Measurements from ENCODE around the gene ZHX3. TPM values are rescaled to one million over a fixed set of nuclear protein-coding genes. Genes with fewer than 3 reads are reported as not detected.

The ZHX3 gene
- total and polyA plus RNA-seq, 4 donors = 3.2 to 30.0 (median 8.0) TPM

DNA sequence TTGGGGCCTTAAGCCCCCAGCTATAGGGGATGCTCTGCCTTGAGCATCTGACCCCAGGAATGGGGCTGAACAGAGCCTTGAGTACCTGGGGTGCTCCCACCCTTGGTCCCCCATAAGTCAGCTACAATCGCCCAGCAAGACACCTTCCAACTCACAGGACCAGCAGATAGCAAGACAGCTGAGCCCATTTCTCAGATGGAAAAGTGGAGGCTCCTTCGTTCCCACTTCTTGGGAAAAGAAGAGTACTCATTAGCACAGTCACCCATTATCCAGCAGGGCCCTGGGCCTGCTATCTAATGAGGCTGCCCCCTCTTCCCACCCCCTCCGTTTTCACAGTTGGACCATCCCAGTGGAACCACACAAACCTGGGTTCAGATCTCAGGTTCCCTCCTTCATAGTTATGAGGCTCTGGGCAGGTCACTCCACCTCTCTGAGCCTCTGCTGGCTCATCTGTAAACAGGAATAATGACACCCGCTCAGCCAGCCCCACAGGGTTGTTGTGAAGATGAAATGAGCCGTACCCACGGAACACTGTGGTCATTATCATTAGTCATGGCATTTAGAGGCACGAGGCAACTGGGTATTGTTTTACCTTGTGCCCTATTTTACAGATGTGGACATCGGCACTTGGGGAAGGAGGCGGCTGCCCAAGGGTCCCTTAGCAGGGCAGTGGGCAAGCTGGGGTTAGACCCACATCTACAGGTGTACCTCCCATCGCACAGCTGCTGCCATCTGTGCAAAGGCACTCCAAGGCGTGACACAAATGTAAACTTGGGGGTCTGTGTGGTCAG is 27.6 kb upstream of the ZHX3 start:
- no peak overlapping the region for H3K27ac ChIP-seq (ENCODE audit: low read depth in 1 of 2, low read length in 2 of 2)
- no peak for DNase-seq (ENCODE audit: low spot score)
- peaks cover 4 to 36% (median 23%) of the 10 kb centered on the region in 4 donors for H3K4me1 ChIP-seq (ENCODE audit: control insufficient read depth in 4 of 4, insufficient read depth in 4 of 4, low read length in 3 of 4)
- no peaks in the 10 kb centered on the region for H3K27me3 ChIP-seq (ENCODE audit: control insufficient read depth in 4 of 4, insufficient read depth in 4 of 4, low read length in 3 of 4)
- no peaks in the 10 kb centered on the region for H3K9me3 ChIP-seq (ENCODE audit: control insufficient read depth in 4 of 4, low read length in 3 of 4)
- TF ChIP-seq YY1 (IDR thresholded peaks at IDR 0.05) (no peak), SP1 (IDR thresholded peaks at IDR 0.05) (no peak), FOXA2 (IDR thresholded peaks at IDR 0.05) (no peak), GABPA (IDR thresholded peaks at IDR 0.05 in 1 of 2, conservative IDR thresholded peaks at IDR 0.05 in 1 of 2) (no peak), HNF4A (conservative IDR thresholded peaks at IDR 0.05) (no peak), NR2F2 (IDR thresholded peaks at IDR 0.05) (no peak), RAD21 (IDR thresholded peaks at IDR 0.05) (no peak), FOXA1 (IDR thresholded peaks at IDR 0.05) (no peak), TAF1 (conservative IDR thresholded peaks at IDR 0.05) (no peak), HNF4G (IDR thresholded peaks at IDR 0.05) (no peak)
- TF ChIP-seq, protein P1, sequence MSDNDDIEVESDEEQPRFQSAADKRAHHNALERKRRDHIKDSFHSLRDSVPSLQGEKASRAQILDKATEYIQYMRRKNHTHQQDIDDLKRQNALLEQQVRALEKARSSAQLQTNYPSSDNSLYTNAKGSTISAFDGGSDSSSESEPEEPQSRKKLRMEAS (IDR thresholded peaks at IDR 0.05) = no peak
- TF ChIP-seq, protein P2, sequence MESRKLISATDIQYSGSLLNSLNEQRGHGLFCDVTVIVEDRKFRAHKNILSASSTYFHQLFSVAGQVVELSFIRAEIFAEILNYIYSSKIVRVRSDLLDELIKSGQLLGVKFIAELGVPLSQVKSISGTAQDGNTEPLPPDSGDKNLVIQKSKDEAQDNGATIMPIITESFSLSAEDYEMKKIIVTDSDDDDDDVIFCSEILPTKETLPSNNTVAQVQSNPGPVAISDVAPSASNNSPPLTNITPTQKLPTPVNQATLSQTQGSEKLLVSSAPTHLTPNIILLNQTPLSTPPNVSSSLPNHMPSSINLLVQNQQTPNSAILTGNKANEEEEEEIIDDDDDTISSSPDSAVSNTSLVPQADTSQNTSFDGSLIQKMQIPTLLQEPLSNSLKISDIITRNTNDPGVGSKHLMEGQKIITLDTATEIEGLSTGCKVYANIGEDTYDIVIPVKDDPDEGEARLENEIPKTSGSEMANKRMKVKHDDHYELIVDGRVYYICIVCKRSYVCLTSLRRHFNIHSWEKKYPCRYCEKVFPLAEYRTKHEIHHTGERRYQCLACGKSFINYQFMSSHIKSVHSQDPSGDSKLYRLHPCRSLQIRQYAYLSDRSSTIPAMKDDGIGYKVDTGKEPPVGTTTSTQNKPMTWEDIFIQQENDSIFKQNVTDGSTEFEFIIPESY (IDR thresholded peaks at IDR 0.05) = no peak
- TF ChIP-seq, protein P3, sequence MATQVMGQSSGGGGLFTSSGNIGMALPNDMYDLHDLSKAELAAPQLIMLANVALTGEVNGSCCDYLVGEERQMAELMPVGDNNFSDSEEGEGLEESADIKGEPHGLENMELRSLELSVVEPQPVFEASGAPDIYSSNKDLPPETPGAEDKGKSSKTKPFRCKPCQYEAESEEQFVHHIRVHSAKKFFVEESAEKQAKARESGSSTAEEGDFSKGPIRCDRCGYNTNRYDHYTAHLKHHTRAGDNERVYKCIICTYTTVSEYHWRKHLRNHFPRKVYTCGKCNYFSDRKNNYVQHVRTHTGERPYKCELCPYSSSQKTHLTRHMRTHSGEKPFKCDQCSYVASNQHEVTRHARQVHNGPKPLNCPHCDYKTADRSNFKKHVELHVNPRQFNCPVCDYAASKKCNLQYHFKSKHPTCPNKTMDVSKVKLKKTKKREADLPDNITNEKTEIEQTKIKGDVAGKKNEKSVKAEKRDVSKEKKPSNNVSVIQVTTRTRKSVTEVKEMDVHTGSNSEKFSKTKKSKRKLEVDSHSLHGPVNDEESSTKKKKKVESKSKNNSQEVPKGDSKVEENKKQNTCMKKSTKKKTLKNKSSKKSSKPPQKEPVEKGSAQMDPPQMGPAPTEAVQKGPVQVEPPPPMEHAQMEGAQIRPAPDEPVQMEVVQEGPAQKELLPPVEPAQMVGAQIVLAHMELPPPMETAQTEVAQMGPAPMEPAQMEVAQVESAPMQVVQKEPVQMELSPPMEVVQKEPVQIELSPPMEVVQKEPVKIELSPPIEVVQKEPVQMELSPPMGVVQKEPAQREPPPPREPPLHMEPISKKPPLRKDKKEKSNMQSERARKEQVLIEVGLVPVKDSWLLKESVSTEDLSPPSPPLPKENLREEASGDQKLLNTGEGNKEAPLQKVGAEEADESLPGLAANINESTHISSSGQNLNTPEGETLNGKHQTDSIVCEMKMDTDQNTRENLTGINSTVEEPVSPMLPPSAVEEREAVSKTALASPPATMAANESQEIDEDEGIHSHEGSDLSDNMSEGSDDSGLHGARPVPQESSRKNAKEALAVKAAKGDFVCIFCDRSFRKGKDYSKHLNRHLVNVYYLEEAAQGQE (IDR thresholded peaks at IDR 0.05) = no peak
- TF ChIP-seq, protein P4, sequence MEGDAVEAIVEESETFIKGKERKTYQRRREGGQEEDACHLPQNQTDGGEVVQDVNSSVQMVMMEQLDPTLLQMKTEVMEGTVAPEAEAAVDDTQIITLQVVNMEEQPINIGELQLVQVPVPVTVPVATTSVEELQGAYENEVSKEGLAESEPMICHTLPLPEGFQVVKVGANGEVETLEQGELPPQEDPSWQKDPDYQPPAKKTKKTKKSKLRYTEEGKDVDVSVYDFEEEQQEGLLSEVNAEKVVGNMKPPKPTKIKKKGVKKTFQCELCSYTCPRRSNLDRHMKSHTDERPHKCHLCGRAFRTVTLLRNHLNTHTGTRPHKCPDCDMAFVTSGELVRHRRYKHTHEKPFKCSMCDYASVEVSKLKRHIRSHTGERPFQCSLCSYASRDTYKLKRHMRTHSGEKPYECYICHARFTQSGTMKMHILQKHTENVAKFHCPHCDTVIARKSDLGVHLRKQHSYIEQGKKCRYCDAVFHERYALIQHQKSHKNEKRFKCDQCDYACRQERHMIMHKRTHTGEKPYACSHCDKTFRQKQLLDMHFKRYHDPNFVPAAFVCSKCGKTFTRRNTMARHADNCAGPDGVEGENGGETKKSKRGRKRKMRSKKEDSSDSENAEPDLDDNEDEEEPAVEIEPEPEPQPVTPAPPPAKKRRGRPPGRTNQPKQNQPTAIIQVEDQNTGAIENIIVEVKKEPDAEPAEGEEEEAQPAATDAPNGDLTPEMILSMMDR (IDR thresholded peaks at IDR 0.05; ENCODE audit: low read depth, low read length, missing input control) = no peak
- no peak overlapping the region for H3K9ac ChIP-seq (ENCODE audit: low read depth in 1 of 2, low read length in 2 of 2)
- 95% methylated on average over 11 of the region's 11 CpGs for WGBS
- H3K4me3 ChIP-seq (ENCODE audit: low read depth in 1 of 3, low read length in 3 of 3) = no peak overlapping the region
- peaks cover 6 to 38% (median 12%) of the 10 kb centered on the region in 4 donors for H3K36me3 ChIP-seq (ENCODE audit: control insufficient read depth in 4 of 4, insufficient read depth in 3 of 4, low read depth in 1 of 4, low read length in 3 of 4)

DNA sequence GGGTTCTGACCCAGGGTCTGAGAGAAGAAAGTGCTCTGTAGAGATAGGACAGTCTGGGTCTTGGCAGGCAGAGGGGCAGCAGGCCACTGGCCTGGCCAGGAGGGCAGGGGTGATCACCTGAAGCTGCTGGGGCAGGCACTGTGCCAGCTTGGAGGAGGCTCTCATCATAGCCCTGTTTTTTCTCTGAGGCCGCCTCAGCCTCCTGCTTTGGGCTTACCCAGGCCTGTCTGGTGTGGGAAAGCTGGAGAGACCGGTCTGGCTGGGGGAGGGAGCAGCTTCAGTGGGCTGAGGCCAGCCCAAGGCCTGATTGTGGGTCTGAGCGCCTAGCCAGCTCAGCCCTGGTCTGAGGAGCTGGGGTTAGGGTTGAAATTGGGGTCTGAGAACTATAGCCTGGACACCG is 26.9 kb upstream of the ZHX3 start:
- H3K4me3 ChIP-seq (ENCODE audit: low read depth in 1 of 3, low read length in 3 of 3) = no peak overlapping the region
- H3K27ac ChIP-seq (ENCODE audit: low read depth in 1 of 2, low read length in 2 of 2) = no peak overlapping the region
- no peak for DNase-seq (ENCODE audit: low spot score)
- no peak overlapping the region for H3K9ac ChIP-seq (ENCODE audit: low read depth in 1 of 2, low read length in 2 of 2)
- no peaks in the 10 kb centered on the region for H3K27me3 ChIP-seq (ENCODE audit: control insufficient read depth in 4 of 4, insufficient read depth in 4 of 4, low read length in 3 of 4)
- H3K9me3 ChIP-seq (ENCODE audit: control insufficient read depth in 4 of 4, low read length in 3 of 4) = no peaks in the 10 kb centered on the region
- H3K4me1 ChIP-seq (ENCODE audit: control insufficient read depth in 4 of 4, insufficient read depth in 4 of 4, low read length in 3 of 4) = peaks cover 4 to 41% (median 24%) of the 10 kb centered on the region in 4 donors
- H3K36me3 ChIP-seq (ENCODE audit: control insufficient read depth in 4 of 4, insufficient read depth in 3 of 4, low read depth in 1 of 4, low read length in 3 of 4) = peaks cover 4 to 32% (median 11%) of the 10 kb centered on the region in 4 donors
- 93% methylated on average over 4 of the region's 4 CpGs for WGBS
- no peak for TF ChIP-seq HNF4G (IDR thresholded peaks at IDR 0.05)
- TF ChIP-seq NR2F2 (IDR thresholded peaks at IDR 0.05) = no peak
- TF ChIP-seq FOXA1 (IDR thresholded peaks at IDR 0.05) = no peak
- TF ChIP-seq EGR1 (IDR thresholded peaks at IDR 0.05; ENCODE audit: low read depth in 2 of 2) = no peak
- TF ChIP-seq, protein P4 (IDR thresholded peaks at IDR 0.05; ENCODE audit: low read depth, low read length, missing input control) = no peak
- TF ChIP-seq, protein P1 (IDR thresholded peaks at IDR 0.05) = no peak
- TF ChIP-seq, protein P5, sequence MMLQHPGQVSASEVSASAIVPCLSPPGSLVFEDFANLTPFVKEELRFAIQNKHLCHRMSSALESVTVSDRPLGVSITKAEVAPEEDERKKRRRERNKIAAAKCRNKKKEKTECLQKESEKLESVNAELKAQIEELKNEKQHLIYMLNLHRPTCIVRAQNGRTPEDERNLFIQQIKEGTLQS (IDR thresholded peaks at IDR 0.05) = no peak
- TF ChIP-seq GABPA (IDR thresholded peaks at IDR 0.05 in 1 of 2, conservative IDR thresholded peaks at IDR 0.05 in 1 of 2) = no peak
- TF ChIP-seq RAD21 (IDR thresholded peaks at IDR 0.05) = no peak
- TF ChIP-seq, protein P2 (IDR thresholded peaks at IDR 0.05) = no peak
- no peak for TF ChIP-seq YY1 (IDR thresholded peaks at IDR 0.05)
- TF ChIP-seq RXRA (IDR thresholded peaks at IDR 0.05) = no peak
- no peak for TF ChIP-seq TAF1 (conservative IDR thresholded peaks at IDR 0.05)
- TF ChIP-seq FOXA2 (IDR thresholded peaks at IDR 0.05) = no peak

Data from liver (tissue), 9 donors.